ENCODE data around the gene MTCH2.
"Not testable (repeated sequence)": the region's sequence is repeated elsewhere in the genome, so short reads cannot be mapped to it uniquely, and the experiment has no call there.

MTCH2 gene

GRCh38 chr11:47675851-47676250, 33.5 kb upstream of the MTCH2 start:
- no peak overlapping the region for H3K4me3 ChIP-seq (ENCODE audit: low read depth, low read length)
- TF ChIP-seq CTCF (IDR thresholded peaks at IDR 0.05; ENCODE audit: borderline replicate concordance, insufficient read depth, low read depth, low read length) = no peak

GRCh38 chr11:47672283-47672730, 29.9 kb upstream of the MTCH2 start:
- H3K4me3 ChIP-seq (ENCODE audit: low read depth, low read length) = no peak overlapping the region
- no peak for TF ChIP-seq CTCF (IDR thresholded peaks at IDR 0.05; ENCODE audit: borderline replicate concordance, insufficient read depth, low read depth, low read length)

GRCh38 chr11:47669856-47670255, 27.5 kb upstream of the MTCH2 start:
- no peak overlapping the region for H3K4me3 ChIP-seq (ENCODE audit: low read depth, low read length)
- TF ChIP-seq CTCF (IDR thresholded peaks at IDR 0.05; ENCODE audit: borderline replicate concordance, insufficient read depth, low read depth, low read length) = no peak

GRCh38 chr11:47668665-47669064, 26.3 kb upstream of the MTCH2 start:
- no peak for TF ChIP-seq CTCF (IDR thresholded peaks at IDR 0.05; ENCODE audit: borderline replicate concordance, insufficient read depth, low read depth, low read length)
- no peak overlapping the region for H3K4me3 ChIP-seq (ENCODE audit: low read depth, low read length)

- H3K4me3 ChIP-seq (ENCODE audit: low read depth, low read length) = no peak overlapping the region
- TF ChIP-seq CTCF (IDR thresholded peaks at IDR 0.05; ENCODE audit: borderline replicate concordance, insufficient read depth, low read depth, low read length) = no peak
Observed at GRCh38 chr11:47667555-47667954, 25.2 kb upstream of the MTCH2 start.

- no peak for TF ChIP-seq CTCF (IDR thresholded peaks at IDR 0.05; ENCODE audit: borderline replicate concordance, insufficient read depth, low read depth, low read length)
- no peak overlapping the region for H3K4me3 ChIP-seq (ENCODE audit: low read depth, low read length)
Observed at GRCh38 chr11:47667135-47667534, 24.8 kb upstream of the MTCH2 start.

GRCh38 chr11:47664936-47665335, 22.6 kb upstream of the MTCH2 start:
- not testable (repeated sequence) for H3K4me3 ChIP-seq (ENCODE audit: low read depth, low read length)

GRCh38 chr11:47661245-47661644, 18.9 kb upstream of the MTCH2 start:
- no peak overlapping the region for H3K4me3 ChIP-seq (ENCODE audit: low read depth, low read length)
- TF ChIP-seq CTCF (IDR thresholded peaks at IDR 0.05; ENCODE audit: borderline replicate concordance, insufficient read depth, low read depth, low read length) = no peak
